GM20000 (cell line): ENCODE results near the gene NCK2.

Source experiments
- DNase-seq: peaks from one replicate; pipeline ENCODE4 v3.0.0; 2012; ENCODE audit warnings: low spot score
- CTCF ChIP-seq: IDR thresholded peaks from 2 replicates; pipeline ENCODE4 v1.5.1; 2012; ENCODE audit warnings: mild to moderate bottlenecking, control low read depth; ENCODE audit errors: extremely low read depth, missing control alignments

NCK2 gene

GRCh38 chr2:105779394-105779793, 34.7 kb downstream of the NCK2 start:
- DNase-seq, result no peak
- TF ChIP-seq CTCF, result no peak

GRCh38 chr2:105780606-105781005, 35.9 kb downstream of the NCK2 start:
- TF ChIP-seq CTCF, result no peak
- DNase-seq, result no peak

GRCh38 chr2:105781274-105781978, 36.7 kb downstream of the NCK2 start:
- DNase-seq, result no peak

GRCh38 chr2:105782123-105782522, 37.4 kb downstream of the NCK2 start:
- no peak for TF ChIP-seq CTCF
- DNase-seq, result no peak

More at GRCh38 chr2:105781274-105781978, 36.7 kb downstream of the NCK2 start:
- TF ChIP-seq CTCF, result no peak

- no peak for TF ChIP-seq CTCF
- DNase-seq, result no peak
Observed at GRCh38 chr2:105782646-105783045, 37.9 kb downstream of the NCK2 start.

GRCh38 chr2:105783151-105783738, 38.5 kb downstream of the NCK2 start:
- TF ChIP-seq CTCF, result no peak

GRCh38 chr2:105783972-105784371, 39.3 kb downstream of the NCK2 start:
- no peak for DNase-seq
- TF ChIP-seq CTCF, result no peak

More at GRCh38 chr2:105783151-105783738, 38.5 kb downstream of the NCK2 start:
- no peak for DNase-seq
